GM15510 (cell line): ENCODE measurements around the gene DNAJB2.

Source experiments
- POLR2A ChIP-seq: IDR thresholded peaks from 3 replicates; pipeline ENCODE4 v1.6.1; 2011; ENCODE audit warnings: borderline replicate concordance; ENCODE audit not compliant: insufficient read length; ENCODE audit errors: extremely low read depth

DNAJB2 gene

GRCh38 chr2:219273937-219274336 is 5.2 kb upstream of the DNAJB2 start:
- TF ChIP-seq POLR2A = no peak

DNA sequence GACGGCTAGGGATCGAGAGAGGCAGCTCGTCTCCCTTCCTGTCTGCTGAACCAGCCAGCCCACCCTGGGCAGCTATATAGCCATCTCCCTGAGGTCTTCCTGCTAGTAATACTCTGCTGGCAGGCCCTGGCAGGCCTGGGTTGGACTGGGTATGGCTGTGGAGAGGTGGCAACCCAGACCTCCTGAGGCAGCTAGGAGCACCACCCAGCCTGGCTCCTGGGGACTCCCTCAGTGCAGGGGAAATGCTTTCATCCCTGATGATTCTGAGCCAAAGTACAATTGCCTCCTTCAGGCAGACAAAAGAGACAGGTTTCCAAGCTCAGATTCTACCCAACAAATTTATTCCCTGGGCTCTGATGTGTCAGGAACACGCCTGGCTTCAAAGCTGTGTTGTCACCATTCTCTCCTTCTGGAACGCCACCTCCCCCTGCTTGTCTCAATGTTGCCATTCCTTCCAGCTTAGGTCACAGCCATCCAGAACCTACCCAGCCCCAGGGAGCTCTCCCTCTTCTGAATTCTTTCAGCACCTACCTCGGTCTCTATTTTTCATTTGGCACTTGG is 4.7 kb upstream of the DNAJB2 start:
- TF ChIP-seq POLR2A = no peak

GRCh38 chr2:219277703-219278654 is 1.2 kb upstream of the DNAJB2 start:
- peak; percentile 31 for TF ChIP-seq POLR2A

- no peak for TF ChIP-seq POLR2A
Observed at GRCh38 chr2:219278655-219279150, 463 bp upstream of the DNAJB2 start.

DNA sequence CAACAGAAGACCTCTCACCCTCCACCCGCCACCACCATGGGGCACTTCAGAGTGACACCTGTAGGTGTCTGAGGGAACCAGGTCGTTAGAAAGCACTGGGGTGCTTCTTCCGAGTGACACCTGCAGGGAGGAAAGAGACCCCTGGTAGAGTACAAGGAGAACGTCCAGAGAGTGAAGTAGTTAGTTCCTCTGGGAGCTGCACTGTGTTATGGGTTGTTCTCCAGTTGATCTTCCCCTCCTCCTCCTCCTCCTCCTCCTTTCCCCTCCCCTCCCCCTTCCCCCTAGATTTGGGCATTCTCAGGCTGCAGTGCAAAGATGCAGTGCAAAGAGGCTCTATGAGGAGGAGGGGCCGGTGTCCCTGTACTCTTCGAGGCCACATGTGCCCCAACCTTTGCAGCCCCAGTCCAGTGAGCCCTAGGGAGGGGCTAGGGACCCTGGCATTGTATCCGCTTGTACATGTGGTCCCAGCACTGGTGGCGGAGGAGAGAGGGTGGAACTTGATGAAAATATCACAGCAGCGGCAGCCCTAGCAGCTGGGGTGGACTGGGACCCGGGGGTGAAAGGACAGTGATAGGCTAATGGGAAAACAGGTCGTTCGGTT is 850 bp downstream of the DNAJB2 start:
- TF ChIP-seq POLR2A = no peak

DNA sequence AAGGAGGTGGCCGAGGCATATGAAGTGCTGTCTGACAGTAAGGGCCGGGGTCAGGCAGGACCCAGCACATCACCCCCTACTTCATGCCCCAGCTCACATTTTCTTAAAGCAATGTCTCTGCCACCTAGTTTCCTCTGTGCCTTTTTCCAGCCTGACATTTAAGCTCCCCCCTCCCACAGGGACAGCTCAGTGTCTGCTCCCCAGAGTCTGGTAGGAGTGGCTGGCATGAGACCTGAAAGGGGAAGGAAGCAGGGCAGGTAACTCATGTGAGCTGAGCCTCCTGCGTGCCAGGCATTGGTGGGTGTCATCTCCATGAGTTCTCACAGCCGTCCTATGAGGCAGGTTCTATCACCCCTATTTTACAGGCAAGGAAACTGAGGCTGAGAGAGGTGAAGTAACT is 1.5 kb downstream of the DNAJB2 start:
- no peak for TF ChIP-seq POLR2A

DNA sequence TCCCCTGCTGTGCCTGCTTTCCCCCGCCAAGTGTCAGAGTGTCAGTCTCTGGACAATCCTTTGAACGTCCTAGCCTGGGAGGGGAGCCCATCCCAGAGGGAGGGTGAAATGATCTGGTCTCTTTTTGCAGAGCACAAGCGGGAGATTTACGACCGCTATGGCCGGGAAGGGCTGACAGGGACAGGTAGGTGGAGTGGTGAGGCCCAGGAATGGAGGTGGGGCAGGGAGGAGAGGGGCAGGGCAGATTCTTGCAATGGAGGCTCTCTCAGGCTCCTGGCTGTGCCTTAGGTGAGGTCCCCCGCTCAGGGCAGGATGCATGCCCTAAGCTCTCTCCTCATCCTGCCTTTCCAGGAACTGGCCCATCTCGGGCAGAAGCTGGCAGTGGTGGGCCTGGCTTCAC is 2.4 kb downstream of the DNAJB2 start:
- no peak for TF ChIP-seq POLR2A

DNA sequence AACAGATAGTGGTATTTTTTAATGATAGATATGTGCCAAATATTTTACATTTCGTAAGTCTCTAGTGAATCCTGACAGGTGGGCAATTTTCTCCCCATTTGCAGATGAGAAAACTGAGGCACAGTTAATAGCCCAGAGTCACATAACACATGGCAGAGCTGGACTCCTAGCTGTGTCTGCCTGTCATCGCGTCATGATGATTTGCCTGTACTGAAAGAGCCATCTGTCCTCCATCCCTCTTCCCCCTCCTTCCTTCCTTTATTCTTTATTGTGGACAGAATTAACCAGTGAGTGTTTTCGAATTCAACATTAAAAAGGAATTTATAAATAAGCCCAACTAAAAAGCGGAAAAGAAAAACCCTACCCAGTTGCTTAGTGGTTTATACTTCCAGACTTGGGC is 3.2 kb downstream of the DNAJB2 start:
- TF ChIP-seq POLR2A = no peak

DNA sequence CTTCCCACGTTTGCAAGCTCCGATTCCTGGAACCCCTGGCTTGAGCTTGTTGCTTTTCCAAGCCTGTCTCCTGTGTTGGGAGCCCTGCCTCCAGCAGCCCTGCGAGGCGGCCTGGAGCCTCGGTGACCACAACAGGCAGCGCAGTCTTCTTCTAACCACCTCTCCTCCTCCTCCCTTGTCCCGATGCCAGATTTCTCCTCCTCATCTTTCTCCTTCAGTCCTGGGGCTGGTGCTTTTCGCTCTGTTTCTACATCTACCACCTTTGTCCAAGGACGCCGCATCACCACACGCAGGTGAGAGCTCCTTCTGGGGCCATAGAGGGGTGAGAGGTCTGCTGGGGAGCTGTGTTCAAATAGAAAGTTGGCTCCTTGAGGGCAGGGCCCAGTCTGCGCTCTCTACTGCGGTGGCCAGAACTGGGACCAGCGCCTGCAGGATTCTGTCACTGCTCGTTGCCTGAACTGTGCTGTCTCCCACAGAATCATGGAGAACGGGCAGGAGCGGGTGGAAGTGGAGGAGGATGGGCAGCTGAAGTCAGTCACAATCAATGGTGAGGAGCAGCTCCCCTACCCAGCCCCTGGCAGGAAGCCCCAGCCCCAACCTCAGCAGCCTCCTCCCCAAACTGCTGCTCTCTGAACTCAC is 3.9 kb downstream of the DNAJB2 start:
- TF ChIP-seq POLR2A = no peak

DNA sequence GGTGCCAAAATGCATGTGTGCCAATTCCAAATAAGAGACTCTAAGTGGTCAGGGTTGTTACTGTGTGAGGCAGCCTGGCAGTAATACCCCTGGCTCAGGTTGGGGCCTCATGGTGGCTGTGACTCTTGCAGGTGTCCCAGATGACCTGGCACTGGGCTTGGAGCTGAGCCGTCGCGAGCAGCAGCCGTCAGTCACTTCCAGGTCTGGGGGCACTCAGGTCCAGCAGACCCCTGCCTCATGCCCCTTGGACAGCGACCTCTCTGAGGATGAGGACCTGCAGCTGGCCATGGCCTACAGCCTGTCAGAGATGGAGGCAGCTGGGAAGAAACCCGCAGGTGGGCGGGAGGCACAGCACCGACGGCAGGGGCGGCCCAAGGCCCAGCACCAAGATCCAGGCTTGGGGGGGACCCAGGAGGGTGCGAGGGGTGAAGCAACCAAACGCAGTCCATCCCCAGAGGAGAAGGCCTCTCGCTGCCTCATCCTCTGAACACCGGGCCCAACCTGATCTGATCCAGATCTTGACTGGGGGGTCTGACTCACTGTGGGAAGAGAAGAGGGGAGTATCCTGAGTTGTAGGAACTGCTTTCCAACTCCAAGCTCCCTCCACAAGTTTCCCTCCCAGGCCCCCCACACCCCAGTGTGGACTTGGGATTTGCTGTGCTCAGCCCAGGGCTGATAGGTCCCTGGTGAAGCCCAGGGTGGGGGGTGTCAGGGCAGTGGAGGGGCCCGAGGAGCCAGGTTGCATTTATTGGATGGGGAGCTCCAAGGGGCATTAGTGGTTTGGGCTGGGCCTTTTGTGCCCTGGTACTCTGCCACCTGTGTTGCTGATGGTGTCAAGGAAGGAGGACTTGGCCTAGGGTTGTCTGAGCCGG is 5.6 kb downstream of the DNAJB2 start:
- TF ChIP-seq POLR2A = no peak

- no peak for TF ChIP-seq POLR2A
Observed at GRCh38 chr2:219285373-219285735, 6.2 kb downstream of the DNAJB2 start.

GRCh38 chr2:219285894-219286425 is 6.8 kb downstream of the DNAJB2 start:
- TF ChIP-seq POLR2A = no peak

GRCh38 chr2:219286436-219287115 is 7.4 kb downstream of the DNAJB2 start:
- no peak for TF ChIP-seq POLR2A
